Retina (tissue), 1 donor: ENCODE measurements around the gene OR52E5.

Source experiments
- DNase-seq: peaks from one replicate; pipeline ENCODE4 v3.0.0-alpha.2; 2016

OR52E5 gene

DNA sequence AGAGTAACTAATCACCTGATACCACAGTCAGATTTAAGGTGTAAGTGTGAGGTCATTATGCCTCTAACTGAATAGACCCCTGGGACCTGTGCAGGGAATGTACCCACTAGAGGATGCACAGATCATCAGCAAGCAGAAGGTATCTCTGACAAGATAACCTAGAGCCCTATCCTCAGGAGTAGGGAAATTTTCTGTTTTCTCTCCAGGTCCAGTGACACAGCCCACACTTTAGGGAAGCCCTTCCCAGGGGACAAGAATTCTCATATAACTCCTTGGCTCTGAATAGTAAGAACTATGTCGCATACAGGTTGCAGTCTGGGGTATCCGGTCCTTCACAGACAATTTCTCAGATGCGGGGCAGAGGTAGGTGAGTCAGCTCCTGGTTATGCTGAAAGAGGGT is at the start of gene OR52E5:
TSS of gene OR52E5 (plus strand) at position 301 of the 400 bp plus-strand sequence. CDS start 7,569 bp downstream, outside the sequence.
- DNase-seq: no peak

- no peak for DNase-seq
Measured at GRCh38 chr11:5846701-5847100, 46.3 kb upstream of the OR52E5 start.

GRCh38 chr11:5847711-5848110 is 45.3 kb upstream of the OR52E5 start:
- DNase-seq: no peak

DNA sequence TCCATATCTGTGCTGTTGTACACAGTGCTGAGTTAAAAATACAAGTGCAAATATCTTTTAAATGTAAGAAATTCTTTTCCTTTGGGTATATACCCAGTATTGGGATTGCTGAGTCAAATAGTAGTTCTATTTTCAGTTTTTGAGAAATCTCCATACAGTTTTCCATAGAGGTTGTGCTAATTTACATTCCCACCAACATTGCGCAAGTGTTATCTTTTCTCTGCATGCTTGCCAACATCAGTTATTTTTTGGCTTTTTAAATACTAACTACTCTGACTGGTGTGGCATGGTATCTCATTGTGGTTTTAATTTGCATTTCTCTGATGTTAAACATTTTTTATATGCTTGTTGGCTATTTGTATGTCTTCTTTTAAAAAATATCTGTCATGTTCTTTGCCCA is 42.0 kb upstream of the OR52E5 start:
- no peak for DNase-seq

DNA sequence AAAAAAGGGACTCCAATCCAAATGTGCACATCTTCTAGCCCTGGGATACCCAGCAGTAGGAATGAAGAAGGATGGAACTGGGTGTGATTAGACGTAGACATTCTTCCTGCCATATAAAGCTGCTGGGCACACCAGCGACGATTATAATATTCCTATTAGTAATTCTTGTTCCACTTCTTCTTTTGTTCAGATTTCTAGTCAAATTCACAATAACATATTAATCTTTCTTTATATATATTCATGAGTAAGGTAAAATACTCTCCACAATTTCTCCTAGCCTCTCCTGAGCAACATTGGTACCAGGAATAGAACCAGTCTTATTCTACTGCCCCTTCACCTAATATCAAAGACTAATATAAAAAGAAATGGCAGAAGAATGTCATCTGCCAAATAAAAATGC is 35.4 kb upstream of the OR52E5 start, which contains the start of gene OR52E8:
TSS of gene OR52E8 (minus strand) at position 101 of the 400 bp plus-strand sequence. CDS start at position 101, 0 bp downstream.
- no peak for DNase-seq

DNA sequence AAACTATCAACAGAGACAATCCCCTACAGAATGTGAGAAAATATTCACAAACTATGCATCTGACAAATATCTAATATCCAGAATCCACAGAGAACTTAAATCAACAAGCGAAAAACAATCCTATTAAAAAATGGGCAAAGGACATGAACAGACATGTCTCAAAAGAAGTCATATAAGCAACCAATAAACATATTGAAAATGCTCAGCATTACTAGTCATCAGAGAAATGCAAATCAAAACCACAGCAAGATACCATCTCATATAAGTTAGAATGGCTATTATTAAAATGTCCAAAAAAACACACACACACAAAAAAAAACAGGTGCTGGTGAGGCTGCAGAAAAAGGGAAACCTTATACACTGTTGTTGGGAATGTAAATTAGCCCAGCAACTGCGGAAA is 27.2 kb upstream of the OR52E5 start:
- no peak for DNase-seq

DNA sequence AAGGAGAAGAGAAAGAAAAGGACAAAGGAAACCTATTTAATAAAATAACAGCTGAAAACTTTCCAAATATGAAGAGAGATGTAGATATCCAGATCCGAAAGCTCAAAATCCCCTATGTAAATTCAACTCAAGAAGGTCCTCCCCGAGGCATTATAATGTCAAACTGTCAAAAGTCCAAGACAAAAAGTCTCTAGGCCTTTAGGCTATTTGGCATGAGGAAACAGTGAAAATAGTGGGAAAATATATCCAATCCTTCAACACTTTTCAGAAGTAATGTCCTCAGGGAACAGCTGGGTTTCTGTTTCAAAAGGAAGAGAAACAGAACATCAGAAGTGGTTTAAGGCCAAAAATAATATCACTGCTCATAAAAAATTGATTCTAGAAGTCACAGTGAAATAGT is 14.4 kb upstream of the OR52E5 start:
- no peak for DNase-seq

DNA sequence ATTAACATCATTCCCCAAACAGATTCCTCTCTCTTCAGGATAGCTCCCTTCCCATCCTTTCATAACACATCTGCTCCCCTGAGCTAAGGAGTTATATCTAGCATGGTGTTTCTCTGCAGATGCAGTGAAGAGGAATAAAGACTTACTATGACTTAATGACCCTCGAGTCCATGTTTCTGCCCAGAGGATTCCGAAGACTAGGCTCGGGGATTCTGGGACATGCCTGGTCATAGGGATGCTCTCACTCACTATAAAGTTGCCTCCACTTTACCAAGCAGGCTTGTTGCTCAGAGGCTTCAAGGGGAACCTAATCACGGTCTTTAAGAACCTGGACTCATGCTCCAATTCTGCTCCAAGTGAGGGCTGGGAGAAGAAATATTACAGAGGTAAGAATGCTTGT is 12.7 kb upstream of the OR52E5 start, which contains the start of gene OR52E4:
TSS of gene OR52E4 (plus strand) at position 301 of the 400 bp plus-strand sequence. CDS start 3,664 bp downstream, outside the sequence.
- DNase-seq: no peak

DNA sequence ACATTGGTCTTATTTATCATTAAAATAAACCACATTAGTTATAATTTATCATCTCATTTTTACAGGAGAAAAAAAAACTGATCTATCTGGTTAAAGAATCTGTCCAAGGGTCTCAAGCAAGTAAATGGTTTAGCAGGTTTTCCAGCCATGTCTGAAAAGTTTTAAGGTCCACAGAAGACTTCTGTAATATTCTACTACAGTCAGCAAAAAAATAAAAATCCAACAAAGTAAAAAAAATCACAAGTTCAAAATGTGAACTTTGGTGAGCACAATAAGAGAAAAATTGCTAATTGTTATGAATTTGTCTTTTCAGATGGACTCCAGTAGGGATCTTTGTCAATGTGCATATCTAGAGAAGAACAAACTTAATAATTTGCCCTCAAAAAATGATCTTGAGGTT is 11.3 kb upstream of the OR52E5 start:
- DNase-seq: no peak

- DNase-seq: no peak
Measured at GRCh38 chr11:5887172-5887571, 5.8 kb upstream of the OR52E5 start.

DNA sequence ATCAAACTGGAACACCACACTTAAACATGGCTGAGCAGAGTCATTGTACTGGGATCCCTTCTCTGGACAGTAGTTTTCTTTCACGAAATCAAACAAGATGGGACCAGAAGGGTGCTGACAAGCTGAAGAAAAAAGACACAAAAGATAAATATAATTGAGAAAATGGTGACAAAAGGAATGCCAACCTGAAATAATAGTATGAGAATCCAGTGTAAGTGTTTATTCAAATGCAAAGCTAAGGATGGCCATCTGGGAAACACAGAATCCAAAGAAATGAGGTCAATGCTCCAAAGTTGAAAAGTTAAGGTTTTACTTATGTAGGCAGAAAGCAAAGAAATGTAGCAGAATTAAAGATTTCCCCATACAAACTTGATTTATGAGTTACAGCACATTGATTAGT is 5.3 kb upstream of the OR52E5 start:
- no peak for DNase-seq

DNA sequence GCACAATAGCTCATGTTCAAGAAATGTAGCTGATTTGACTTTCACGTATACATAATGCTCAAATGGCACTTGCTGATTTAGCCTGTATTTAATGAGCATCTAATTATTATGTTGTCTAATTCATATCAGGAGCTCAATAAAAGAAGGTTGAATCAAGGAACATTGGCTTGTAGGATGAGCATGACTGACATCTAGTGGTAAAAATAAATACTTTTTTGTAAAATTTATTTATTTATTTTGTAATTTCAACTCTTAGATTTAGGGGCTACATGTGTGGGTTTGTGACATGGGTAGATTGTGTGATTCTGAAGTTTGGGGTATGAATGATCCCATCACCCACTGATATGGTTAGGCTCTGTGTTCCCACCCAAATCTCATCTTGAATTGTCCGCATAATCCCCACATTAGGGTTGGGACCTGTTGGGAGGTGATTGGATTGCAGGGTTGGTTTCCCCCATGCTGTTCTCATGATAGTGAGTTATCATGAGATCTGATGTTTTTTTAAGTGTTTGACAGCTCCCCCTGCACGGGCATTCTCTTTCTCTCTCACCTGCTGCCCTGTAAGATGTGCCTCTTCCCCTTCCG is 1.7 kb upstream of the OR52E5 start:
- DNase-seq: no peak

GRCh38 chr11:5899534-5899933 is 6.5 kb downstream of the OR52E5 start:
- DNase-seq: no peak

DNA sequence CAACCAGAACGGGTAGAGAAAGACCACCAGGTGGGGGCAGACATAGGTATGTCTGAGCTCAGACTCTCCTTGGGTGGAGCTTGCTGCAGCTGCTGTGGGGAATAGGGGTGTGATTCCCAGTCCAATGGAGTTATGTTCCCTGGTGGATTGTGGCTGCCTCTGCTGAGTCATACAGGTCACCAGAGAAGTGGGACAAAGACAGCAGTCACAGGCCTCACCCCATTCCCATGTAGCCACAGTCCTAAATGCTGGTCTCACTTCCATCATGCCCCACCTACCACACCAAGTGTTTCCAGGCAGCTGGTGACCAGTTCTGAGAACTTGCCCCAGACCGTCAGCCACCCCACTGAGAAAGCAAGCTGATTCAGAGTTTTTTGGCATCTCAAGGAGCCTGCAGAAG is 17.5 kb downstream of the OR52E5 start:
- no peak for DNase-seq

GRCh38 chr11:5922749-5923426 is 29.9 kb downstream of the OR52E5 start:
- no peak for DNase-seq

- no peak for DNase-seq
Measured at GRCh38 chr11:5923427-5923776, 30.4 kb downstream of the OR52E5 start.

DNA sequence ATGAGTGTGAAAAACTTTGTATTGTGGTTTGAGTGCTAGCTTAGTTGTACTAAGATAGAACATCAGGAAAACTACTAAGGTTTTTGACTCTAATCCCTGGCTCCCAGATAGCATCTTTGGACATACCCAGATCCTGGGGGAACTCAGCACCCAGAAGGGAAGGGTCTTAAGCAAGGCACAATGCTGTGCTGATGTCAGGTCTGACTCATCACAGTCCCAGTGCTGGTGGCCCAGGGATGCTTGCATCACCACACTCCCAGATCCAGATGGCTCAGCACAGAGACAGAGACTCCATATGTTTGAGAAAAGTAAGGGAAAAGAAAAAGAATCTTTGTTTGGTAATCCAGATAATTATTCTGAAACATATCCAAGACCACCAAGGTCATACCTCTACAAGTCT is 30.8 kb downstream of the OR52E5 start:
- DNase-seq: no peak

DNA sequence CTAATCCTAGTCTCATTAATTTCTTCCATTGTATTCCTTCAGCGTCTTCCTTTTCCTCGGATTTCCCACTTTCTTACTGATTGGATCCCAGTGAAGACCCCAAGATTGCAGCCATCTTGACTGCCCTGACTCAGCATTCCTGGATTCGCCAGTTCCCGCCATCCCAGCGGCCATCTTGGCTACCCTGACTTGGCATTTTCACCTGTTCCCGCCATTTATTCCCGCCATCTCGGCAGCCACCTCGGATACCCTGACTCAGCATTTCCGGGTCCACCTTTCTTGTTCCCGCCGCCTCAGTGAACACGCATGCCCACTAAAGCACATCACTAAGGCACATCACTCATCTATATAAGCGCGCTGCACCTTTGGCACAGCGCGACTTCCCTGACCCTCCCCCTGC is 35.3 kb downstream of the OR52E5 start:
- DNase-seq: no peak

DNA sequence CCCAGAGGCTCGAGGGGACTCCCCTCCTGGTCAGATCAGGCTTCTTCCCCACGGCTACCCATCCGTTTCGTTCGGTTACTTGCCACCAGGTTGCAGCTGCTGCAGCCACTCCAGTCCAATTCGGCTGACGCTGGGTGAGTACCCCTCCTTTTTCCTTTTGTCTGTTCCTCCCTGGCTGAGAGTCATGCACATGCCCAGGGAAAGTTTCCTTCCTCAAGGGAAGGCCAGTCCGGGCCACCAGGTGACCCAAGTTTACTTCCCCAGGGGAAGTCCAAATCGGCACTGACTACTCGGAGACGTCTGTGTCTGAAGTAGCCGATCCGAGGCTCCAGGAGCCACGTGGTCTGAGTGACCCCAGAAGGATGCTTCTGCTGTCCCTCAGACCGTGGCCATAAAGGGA is 35.8 kb downstream of the OR52E5 start:
- DNase-seq: no peak

DNA sequence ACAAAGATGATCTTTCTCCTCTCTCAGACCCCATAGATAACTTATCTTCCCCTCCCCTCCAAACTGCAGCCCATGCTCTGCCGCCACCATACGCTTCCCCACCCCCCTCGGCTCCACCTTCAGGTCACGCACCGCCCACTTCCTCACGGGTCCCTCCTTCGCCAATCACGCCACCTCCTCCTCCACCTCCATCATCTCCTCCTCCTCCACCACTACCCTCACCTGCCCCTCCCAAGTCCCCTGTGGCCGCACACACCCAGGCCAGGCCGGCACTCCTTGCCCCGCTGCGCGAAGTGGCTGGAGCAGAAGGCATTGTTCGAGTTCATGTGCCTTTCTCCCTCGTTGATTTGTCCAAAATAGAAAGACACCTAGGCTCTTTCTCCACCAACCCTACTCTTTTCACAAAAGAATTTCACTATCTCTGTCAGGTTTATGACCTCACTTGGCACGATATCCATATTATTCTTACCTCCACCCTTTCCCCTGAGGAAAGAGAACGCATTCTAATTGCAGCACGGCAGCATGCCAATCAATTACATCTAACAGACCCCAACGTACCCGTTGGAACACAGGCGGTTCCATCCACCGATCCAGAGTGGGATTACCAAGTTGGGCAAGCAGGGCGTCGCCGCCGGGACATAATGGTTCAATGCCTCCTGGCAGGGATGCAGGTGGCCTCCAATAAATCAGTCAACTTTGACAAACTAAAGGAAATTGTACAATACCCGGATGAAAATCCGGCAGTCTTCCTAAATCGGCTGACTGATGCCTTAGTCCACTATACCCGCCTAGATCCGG is 36.8 kb downstream of the OR52E5 start:
- DNase-seq: no peak

DNA sequence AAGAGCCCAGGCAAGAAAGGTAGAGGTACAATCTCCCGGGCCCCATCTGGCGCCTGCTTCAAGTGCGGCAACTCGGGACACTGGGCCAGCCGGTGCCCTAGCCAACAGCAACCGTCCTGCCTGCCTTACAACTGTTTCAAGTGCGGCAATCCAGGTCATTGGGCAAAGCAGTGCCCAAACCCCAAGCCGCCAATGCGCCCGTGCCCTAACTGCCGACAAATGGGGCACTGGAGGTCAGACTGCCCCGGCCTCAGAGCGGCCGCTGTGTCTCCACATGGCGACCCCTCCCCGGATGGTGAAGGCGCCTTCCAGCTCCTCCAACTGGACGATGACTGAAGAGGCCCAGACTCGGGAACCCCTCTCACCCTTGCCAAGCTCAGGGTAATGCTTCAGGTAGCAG is 37.6 kb downstream of the OR52E5 start:
- DNase-seq: no peak

DNA sequence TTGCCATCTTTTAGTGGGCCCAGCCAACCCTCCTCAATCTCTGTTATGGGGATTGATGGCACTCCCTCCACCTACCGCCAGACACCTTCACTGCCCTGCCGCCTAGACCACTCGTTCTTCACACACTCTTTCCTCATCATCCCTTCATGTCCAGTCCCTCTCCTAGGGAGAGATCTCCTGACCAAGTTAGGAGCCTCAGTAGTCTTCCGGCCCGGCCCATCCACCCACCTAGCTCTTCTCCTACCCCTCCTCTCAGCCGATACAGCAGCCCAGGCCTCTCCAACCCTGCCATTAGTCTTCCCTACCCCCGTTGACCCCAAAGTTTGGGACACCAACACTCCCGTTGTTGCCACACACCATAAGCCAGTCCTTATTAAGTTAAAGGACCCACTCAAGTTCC is 38.1 kb downstream of the OR52E5 start:
- no peak for DNase-seq

DNA sequence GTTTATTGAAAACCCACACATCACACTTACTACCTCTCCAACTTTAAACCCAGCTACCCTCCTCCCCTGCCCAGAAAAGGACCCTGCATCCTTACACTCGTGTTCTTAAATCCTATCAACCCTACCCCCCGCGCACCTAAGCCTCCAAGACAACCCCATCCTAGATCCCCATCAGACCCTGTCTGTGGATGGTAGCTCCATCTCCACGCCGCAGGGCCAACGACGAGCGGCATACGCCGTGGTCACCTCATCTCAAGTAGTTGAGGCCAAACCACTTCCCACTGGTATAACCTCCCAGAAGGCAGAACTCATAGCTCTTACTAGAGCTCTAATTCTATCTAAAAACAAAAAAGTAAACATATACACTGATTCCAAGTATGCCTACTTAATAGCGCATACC is 39.7 kb downstream of the OR52E5 start:
- no peak for DNase-seq

GRCh38 chr11:5933116-5933515 is 40.1 kb downstream of the OR52E5 start:
- DNase-seq: no peak
